GM18858 (cell line): Measurements from ENCODE around the gene RGS5.

ENCODE experiments used
- ATAC-seq: cut with Tn5 transposase; IDR thresholded peaks from one replicate; pipeline ENCODE4 v1.9.1; 2021; ENCODE audit not compliant: unreplicated experiment

RGS5 gene

GRCh38 chr1:163148911-163149310, 53.8 kb downstream of the RGS5 start:
- ATAC-seq, result no peak

GRCh38 chr1:163147019-163147418, 55.7 kb downstream of the RGS5 start:
- ATAC-seq, result no peak

DNA sequence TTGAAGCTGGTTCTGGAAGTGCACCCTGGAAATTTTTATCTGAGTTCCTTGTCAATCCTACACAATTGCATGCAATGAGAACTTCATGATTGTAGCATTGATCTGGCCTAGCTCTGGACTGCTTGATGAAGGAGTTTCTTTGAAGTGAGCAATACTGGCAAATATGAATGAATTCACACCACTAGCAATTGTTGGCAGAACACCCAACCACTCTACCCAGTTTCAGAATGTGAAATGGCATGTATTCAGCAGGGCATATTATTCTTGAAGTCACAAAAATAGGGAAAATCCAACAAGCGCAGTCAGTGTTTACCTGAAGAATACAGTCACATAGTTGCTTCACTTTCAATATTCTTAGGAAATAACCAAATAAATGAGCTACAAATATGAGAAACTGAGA, 57.3 kb downstream of the RGS5 start:
- ATAC-seq, result no peak

DNA sequence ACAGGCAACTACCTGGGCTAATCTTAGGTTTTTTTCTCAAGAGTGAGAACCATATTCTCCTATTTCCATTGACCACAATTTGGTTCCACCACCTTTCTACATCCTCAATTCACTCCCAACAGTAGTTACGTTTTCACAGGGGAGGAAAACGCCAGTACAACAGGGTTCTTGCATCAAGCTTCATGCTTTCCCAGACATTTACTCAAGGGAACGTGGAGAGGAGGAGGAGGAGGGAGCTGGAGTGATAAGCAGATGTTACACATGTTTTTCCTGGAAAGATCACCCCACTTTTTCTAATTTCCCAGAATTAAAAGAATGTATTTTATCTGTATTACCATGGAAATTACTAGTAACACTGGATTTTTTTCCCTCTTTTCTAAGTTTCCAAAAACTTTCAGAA, 58.3 kb downstream of the RGS5 start:
- ATAC-seq, result no peak

DNA sequence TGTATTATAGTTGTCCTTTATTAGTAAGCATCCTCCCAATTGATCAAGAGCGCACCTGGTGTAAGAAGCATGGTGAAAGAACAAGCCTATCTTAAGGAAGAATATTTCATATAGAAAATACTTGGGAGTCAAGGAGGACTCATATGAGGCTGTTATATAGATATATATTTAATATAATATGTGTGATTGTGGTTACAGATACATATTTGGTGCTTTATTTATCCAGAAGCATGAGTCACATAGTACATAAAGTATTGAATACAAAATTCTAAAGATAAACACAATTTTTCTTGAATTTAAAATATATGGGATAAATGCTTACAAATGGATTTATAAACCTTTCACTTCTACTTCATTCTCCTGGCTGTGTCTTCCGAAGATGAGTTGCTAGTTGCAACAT, 60.6 kb downstream of the RGS5 start:
- ATAC-seq, result no peak

DNA sequence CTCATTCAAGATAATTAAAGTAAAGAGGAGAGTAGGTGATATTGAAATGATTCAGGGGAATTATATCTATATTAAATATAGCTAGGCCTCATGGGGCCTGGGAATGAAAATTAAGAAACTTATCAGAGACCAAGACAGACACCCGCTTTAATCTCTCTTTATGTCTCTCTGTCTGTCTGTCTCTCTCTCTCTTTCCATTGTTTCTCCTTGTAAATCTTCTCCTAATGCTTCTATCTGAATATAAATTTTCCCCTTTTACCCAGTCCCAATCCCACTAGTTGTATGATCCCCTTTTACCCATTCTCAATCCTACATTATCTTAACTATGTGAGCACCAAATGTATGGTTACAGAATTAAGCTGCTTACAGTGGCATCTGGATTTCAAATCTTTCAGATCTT, 61.2 kb downstream of the RGS5 start:
- ATAC-seq, result no peak

GRCh38 chr1:163137556-163138265, 65.0 kb downstream of the RGS5 start:
- ATAC-seq, result no peak

GRCh38 chr1:163131981-163132380, 70.7 kb downstream of the RGS5 start:
- no peak for ATAC-seq

GRCh38 chr1:163130225-163130856, 72.4 kb downstream of the RGS5 start:
- no peak for ATAC-seq

DNA sequence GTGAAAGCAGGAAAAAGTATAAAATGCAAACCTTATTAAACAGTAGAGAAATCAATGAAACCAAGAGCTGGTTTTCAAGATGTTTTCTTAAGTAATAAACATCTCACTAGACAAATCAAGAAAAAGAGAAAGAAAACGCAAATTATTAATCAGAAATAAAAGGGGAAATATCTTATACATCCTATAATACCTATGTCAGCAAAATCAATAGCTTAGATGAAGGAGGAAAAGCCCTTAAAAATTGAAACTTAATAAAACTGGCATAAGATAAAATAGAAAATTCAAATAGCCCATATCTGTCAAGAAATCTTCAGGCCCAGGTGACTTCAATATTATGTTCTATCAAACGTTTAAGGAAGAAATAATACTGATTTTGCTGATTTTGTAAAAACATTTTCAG, 74.4 kb downstream of the RGS5 start:
- ATAC-seq, result no peak

DNA sequence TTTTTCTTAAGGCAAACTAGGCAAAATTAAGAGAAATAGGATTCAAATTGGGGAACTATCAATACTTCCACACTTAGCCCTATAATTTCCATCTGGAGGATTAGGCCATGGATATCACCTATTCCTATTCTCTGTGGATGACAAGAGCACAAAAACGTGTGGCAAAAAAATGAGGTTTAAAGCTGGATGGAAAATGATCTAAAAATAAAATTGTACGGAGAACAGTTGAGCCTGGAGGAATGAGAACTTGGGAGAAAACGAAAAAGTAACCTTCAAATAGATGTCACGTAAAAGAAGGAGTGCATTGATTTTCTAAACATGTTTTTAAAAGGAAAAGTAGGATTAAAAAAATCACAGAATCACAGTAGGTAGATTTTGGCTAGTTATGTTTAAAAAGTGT, 77.9 kb downstream of the RGS5 start:
- ATAC-seq, result no peak

DNA sequence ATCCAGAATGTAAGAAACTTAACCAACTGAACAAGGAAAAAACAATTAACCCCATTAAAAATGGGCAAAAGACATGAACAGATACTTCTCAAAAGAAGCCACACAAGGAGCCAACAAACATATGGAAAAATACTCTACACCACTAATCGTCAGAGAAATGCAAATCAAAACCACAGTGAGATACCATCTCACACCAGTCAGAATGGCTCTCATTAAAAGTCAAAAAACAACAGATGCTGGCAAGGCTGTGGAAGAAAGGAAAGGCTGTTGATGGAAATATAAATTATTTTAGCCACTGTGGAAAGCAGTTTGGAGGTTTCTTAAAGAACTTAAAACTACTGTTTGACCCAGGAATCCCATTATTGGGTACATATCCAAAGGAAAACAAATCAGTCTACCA, 82.3 kb downstream of the RGS5 start:
- no peak for ATAC-seq

DNA sequence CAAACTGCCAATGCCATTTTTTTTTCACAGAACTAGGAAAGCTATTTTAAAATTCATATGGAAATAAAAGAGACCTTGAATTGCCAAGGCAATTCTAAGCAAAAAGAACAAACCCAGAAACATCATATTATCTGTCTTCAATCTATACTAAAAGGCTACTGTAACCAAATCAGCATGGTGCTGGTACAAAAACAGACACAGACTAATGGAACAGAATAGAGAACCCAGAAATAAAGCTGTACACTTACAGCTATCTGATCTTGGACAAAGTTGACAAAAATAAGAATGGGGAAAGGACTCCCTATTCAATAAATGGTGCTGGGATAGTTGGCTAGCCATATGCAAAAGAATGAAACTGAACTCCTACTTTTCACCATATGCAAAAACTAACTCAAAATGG, 83.0 kb downstream of the RGS5 start:
- no peak for ATAC-seq

GRCh38 chr1:163115887-163116286, 86.8 kb downstream of the RGS5 start:
- ATAC-seq, result no peak

- no peak for ATAC-seq
Observed at GRCh38 chr1:163107655-163108054, 95.1 kb downstream of the RGS5 start.

- ATAC-seq, result no peak
Observed at GRCh38 chr1:163106364-163106987, 96.2 kb downstream of the RGS5 start.

- ATAC-seq, result no peak
Observed at GRCh38 chr1:163104385-163105099, 98.2 kb downstream of the RGS5 start.

- ATAC-seq, result no peak
Observed at GRCh38 chr1:163102590-163102989, 100.1 kb downstream of the RGS5 start.

- no peak for ATAC-seq
Observed at GRCh38 chr1:163095213-163095612, 107.5 kb downstream of the RGS5 start.

DNA sequence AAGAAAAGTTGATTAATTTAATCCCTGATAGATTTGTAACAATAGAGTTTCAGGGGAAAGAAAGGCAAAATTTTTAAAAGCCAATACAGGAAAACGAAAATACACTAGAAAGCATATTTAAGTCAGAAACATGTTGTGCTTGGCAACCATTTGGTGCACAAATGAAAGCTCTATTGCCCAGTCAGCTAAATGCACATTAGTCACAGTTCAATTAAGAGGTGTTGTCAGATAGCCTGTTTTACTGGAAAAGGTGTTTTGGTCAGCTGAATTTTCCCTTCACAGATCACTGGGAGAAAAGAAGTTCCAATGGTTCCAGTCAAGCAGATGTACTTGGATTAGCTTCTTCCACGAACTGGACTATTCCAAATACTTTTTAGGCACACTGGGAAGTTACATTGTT, 108.1 kb downstream of the RGS5 start:
- ATAC-seq, result no peak

GRCh38 chr1:163094182-163094581, 108.5 kb downstream of the RGS5 start:
- ATAC-seq, result no peak

GRCh38 chr1:163093579-163093978, 109.1 kb downstream of the RGS5 start:
- ATAC-seq, result no peak
